Stomach (tissue), 9 donors: ENCODE data around the gene CAMK2B. TPM values are rescaled to one million over a fixed set of nuclear protein-coding genes. Genes with fewer than 3 reads are reported as not detected.

Experiments used
- DNase-seq, 2 donors: peaks; one replicate each; pipeline versions ENCODE4 v3.0.0 to v3.0.0-alpha.2; 2013 to 2019
- H3K27ac ChIP-seq, 5 donors: fragments of 200-600 bp in 4 of 5; sonication (generic) in 4 of 5; one replicate each; pipeline ENCODE4 v1.5.1; 2013 to 2019; ENCODE audit warnings: mild to moderate bottlenecking in 1 of 5, moderate library complexity in 1 of 5
- H3K27me3 ChIP-seq, 3 donors: fragments of 200-600 bp; sonication (generic); one replicate each; pipeline ENCODE4 v1.5.1; 2017 to 2019; ENCODE audit warnings: mixed run types in 1 of 3
- H3K36me3 ChIP-seq, 4 donors: fragments of 200-600 bp; sonication (generic); 1 replicate in 3 of 4; 2 replicates in 1 of 4; pipeline ENCODE4 v1.5.1; 2016 to 2019
- H3K4me1 ChIP-seq, 4 donors: fragments of 200-600 bp; sonication (generic); one replicate each; pipeline ENCODE4 v1.5.1; 2016 to 2019
- H3K4me3 ChIP-seq, 4 donors: fragments of 200-600 bp; sonication (generic) in 3 of 4; one replicate each; pipeline ENCODE4 v1.5.1; 2016 to 2019; ENCODE audit warnings: mild to moderate bottlenecking in 1 of 4
- H3K9me3 ChIP-seq, 4 donors: fragments of 200-600 bp; sonication (generic); one replicate each; pipeline ENCODE4 v1.5.1; 2016 to 2019
- CTCF ChIP-seq, 7 experiments: fragments of 450-650 bp in 4 of 7; fragments of 200-600 bp in 3 of 7; sonication (generic) in 3 of 7; IDR thresholded peaks; one replicate each; pipeline ENCODE4 v1.5.1; 2016 to 2019; ENCODE audit warnings: antibody characterized with exemption in 7 of 7, control low read depth in 2 of 7, mild to moderate bottlenecking in 1 of 7
- EP300 ChIP-seq: sonication (generic); formaldehyde crosslinking; IDR thresholded peaks from one replicate; pipeline ENCODE4 v1.6.1; 2017; ENCODE audit warnings: antibody characterized with exemption
- POLR2A ChIP-seq, 4 donors: fragments of 450-650 bp; IDR thresholded peaks; one replicate each; pipeline ENCODE4 v1.6.1; 2016; ENCODE audit warnings: antibody characterized with exemption in 4 of 4, control low read depth in 2 of 4, mild to moderate bottlenecking in 1 of 4, moderate library complexity in 1 of 4
- POLR2AphosphoS5 ChIP-seq, 3 donors: sonication (generic); formaldehyde crosslinking; IDR thresholded peaks; one replicate each; pipeline ENCODE4 v1.6.1; 2016; ENCODE audit warnings: antibody characterized with exemption in 3 of 3
- WGBS, 5 donors: extraction: QIAGEN DNeasy Blood & Tissue Kit in 3 of 5; methylation state at CpG; one replicate each; pipeline versions ENCODE4 v1.1.5 to v1.1.7; 2013 to 2018; 5-methylcytosine and 5-hydroxymethylcytosine counted together
- intact Hi-C: fragments of 100-400 bp; cut with DNase I; formaldehyde crosslinking; loops from one replicate; pipeline ENCODE4 v1.15.1; 2023; ENCODE audit warnings: low total_unique reads
- polyA plus RNA-seq, 3 donors: library from polyadenylated mRNA; stranded (reverse); fragments of 200-250 nt; gene quantifications; one replicate each; pipeline ENCODE4 v1.2.3, GENCODE V29; 2013
- total RNA-seq, 5 donors: library from RNA; depleted of rRNA; stranded (reverse); fragments of >200 nt; gene quantifications; one replicate each; pipeline versions ENCODE4 v1.1.0 to v1.2.3, GENCODE V29; 2014 to 2016
- donor health status: healthy with polysubstance abuse.
- donor health status: Bipolar disorder and iron deficiency.
- donor health status: healthy.

The CAMK2B gene
- total and polyA plus RNA-seq, 8 donors = 0.92 to 28.4 (median 5.4) TPM; not detected in 2

- intact Hi-C loops = loop anchor here (10.0 kb wide), 3 partner anchors 55 to 315 kb away; no protein-coding TSS in a partner anchor
- TF ChIP-seq POLR2AphosphoS5 (IDR thresholded peaks at IDR 0.05) (no peak), CTCF (IDR thresholded peaks at IDR 0.05) (no peak), EP300 (no peak), POLR2A (IDR thresholded peaks at IDR 0.05) (no peak)
- Histone ChIP-seq H3K4me3 (no peak overlapping the region), H3K36me3 (no peaks in the 10 kb centered on the region), H3K27ac (no peak overlapping the region), H3K9me3 (no peaks in the 10 kb centered on the region), H3K4me1 (no peaks in the 10 kb centered on the region), H3K27me3 (no peaks in the 10 kb centered on the region)
- DNase-seq = no peak
- 77 to 89% (median 82%) methylated on average over 4 to 15 of the region's 15 CpGs for WGBS, 5 donors
Measured at GRCh38 chr7:44249639-44250234, 75.7 kb downstream of the CAMK2B start.

DNA sequence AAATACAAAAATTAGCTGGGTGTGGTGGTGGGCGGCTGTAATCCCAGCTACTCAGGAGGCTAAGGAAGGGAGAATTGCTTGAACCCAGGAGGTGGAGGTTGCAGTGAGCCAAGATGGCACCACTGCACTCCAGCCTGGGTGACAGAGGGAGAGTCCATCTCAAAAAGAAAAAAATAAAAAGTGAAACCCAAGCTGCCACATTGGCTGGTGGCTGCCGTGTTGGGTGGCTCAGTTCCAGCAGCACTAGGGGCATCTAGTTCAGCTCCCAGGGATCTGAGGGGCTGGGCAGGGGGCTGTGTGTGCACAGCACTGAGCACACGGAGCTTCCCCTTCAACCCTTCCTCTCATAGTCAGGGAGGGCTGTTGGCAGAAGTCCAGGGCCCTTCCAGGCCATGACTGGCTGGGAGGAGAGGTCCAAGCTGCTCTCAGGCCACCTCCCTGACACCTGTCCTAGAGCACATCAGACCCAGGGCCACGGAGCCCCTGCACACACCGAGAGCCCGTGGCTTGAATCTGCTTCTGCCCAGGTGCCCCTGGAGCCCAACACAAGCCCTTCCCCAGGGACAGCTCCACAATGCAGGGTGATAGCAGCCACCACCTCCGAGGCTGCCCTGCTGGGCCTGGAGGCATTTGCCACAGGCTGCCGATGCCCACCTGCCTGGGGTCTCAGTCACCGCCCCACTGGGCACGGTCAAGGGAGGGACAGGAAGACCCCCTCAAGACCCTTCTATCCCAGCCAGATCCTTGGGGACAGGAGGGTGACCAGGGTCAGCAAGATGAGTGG is 77.3 kb downstream of the CAMK2B start:
- Histone ChIP-seq H3K27me3 (peaks cover 0 to 3% (median 0%) of the 10 kb centered on the region in 3 donors), H3K36me3 (no peaks in the 10 kb centered on the region), H3K4me3 (no peak overlapping the region), H3K27ac (no peak overlapping the region), H3K9me3 (no peaks in the 10 kb centered on the region), H3K4me1 (no peaks in the 10 kb centered on the region)
- intact Hi-C loops = loop anchor here (10.0 kb wide), 3 partner anchors 57 to 317 kb away; no protein-coding TSS in a partner anchor
- no peak for DNase-seq
- WGBS, 5 donors = 77 to 85% (median 80%) methylated on average over 10 of the region's 10 CpGs
- TF ChIP-seq POLR2AphosphoS5 (IDR thresholded peaks at IDR 0.05) = no peak
- TF ChIP-seq CTCF (IDR thresholded peaks at IDR 0.05) = no peak
- TF ChIP-seq POLR2A (IDR thresholded peaks at IDR 0.05) = no peak
- no peak for TF ChIP-seq EP300

GRCh38 chr7:44246396-44247113 is 78.8 kb downstream of the CAMK2B start:
- H3K4me1 ChIP-seq = peaks cover 0 to under 1% (median 0%) of the 10 kb centered on the region in 4 donors
- H3K36me3 ChIP-seq = no peaks in the 10 kb centered on the region
- TF ChIP-seq EP300 (no peak), CTCF (IDR thresholded peaks at IDR 0.05) (no peak), POLR2AphosphoS5 (IDR thresholded peaks at IDR 0.05) (no peak), POLR2A (IDR thresholded peaks at IDR 0.05) (no peak)
- no peak overlapping the region for H3K4me3 ChIP-seq
- H3K27ac ChIP-seq = no peak overlapping the region
- WGBS, 5 donors = 90 to 94% (median 93%) methylated on average over 7 of the region's 7 CpGs
- no peaks in the 10 kb centered on the region for H3K9me3 ChIP-seq
- H3K27me3 ChIP-seq = peaks cover 0 to 3% (median 0%) of the 10 kb centered on the region in 3 donors
- no peak for DNase-seq
- intact Hi-C loops = loop anchor here (10.0 kb wide), 3 partner anchors 58 to 318 kb away; no protein-coding TSS in a partner anchor

- no peak overlapping the region for H3K4me3 ChIP-seq
- H3K27ac ChIP-seq = no peak overlapping the region
- peaks cover 0 to 7% (median 4%) of the 10 kb centered on the region in 4 donors for H3K4me1 ChIP-seq
- 52 to 70% (median 53%) methylated on average over 7 to 8 of the region's 8 CpGs for WGBS, 5 donors
- DNase-seq = no peak
- intact Hi-C loops = loop anchor here (10.0 kb wide), 3 partner anchors 61 to 321 kb away; no protein-coding TSS in a partner anchor
- no peaks in the 10 kb centered on the region for H3K36me3 ChIP-seq
- H3K27me3 ChIP-seq = peaks cover 0 to 11% (median 1%) of the 10 kb centered on the region in 3 donors
- H3K9me3 ChIP-seq = no peaks in the 10 kb centered on the region
- TF ChIP-seq POLR2AphosphoS5 (IDR thresholded peaks at IDR 0.05) (no peak), EP300 (no peak), CTCF (IDR thresholded peaks at IDR 0.05) (peak in 3 of 7 experiments; percentile 7 to 14 (median 11)), POLR2A (IDR thresholded peaks at IDR 0.05) (no peak)
Measured at GRCh38 chr7:44244282-44244681, 81.1 kb downstream of the CAMK2B start.
